GM19239 (cell line): ENCODE results near the gene CDC42BPB.
"Not testable (repeated sequence)": the region's sequence is repeated elsewhere in the genome, so short reads cannot be mapped to it uniquely, and the experiment has no call there.

Experiments used
- DNase-seq: peaks from one replicate; pipeline ENCODE4 v3.0.0; 2011; ENCODE audit warnings: low spot score; ENCODE audit not compliant: insufficient read length
- FAIRE-seq: peaks from 2 replicates; lab custom pipeline; 2011; peaks lifted over from hg19 to GRCh38; lab: Jason Lieb, UNC

The CDC42BPB gene

GRCh38 chr14:102906616-102907302, 150.6 kb downstream of the CDC42BPB start:
- DNase-seq, result no peak
- FAIRE-seq, result no peak

- DNase-seq (no peak), FAIRE-seq (no peak)
Observed at GRCh38 chr14:102905116-102906108, 151.9 kb downstream of the CDC42BPB start.

- FAIRE-seq, result no peak
- no peak for DNase-seq
Observed at GRCh38 chr14:102903889-102904512, 153.3 kb downstream of the CDC42BPB start.

- DNase-seq, result no peak
- no peak for FAIRE-seq
Observed at GRCh38 chr14:102903248-102903888, 154.0 kb downstream of the CDC42BPB start.

GRCh38 chr14:102902523-102903247, 154.7 kb downstream of the CDC42BPB start:
- FAIRE-seq (no peak), DNase-seq (no peak)

GRCh38 chr14:102902086-102902485, 155.3 kb downstream of the CDC42BPB start:
- FAIRE-seq, result no peak
- DNase-seq, result no peak

GRCh38 chr14:102901633-102902032, 155.7 kb downstream of the CDC42BPB start:
- DNase-seq, result peak; percentile 95
- FAIRE-seq, result no peak

- DNase-seq (no peak), FAIRE-seq (peak; percentile 94)
Observed at GRCh38 chr14:102900631-102901571, 156.4 kb downstream of the CDC42BPB start.

- DNase-seq (no peak), FAIRE-seq (no peak)
Observed at GRCh38 chr14:102899516-102899900, 157.8 kb downstream of the CDC42BPB start.

GRCh38 chr14:102898776-102899515, 158.4 kb downstream of the CDC42BPB start:
- FAIRE-seq (peak; percentile 89), DNase-seq (no peak)

GRCh38 chr14:102898298-102898697, 159.1 kb downstream of the CDC42BPB start:
- FAIRE-seq, result no peak
- no peak for DNase-seq

- DNase-seq, result no peak
- no peak for FAIRE-seq
Observed at GRCh38 chr14:102897299-102898027, 159.9 kb downstream of the CDC42BPB start.

GRCh38 chr14:102896735-102897134, 160.6 kb downstream of the CDC42BPB start:
- DNase-seq, FAIRE-seq: not testable (repeated sequence)

- DNase-seq (no peak), FAIRE-seq (no peak)
Observed at GRCh38 chr14:102893452-102893851, 163.9 kb downstream of the CDC42BPB start.

- FAIRE-seq (no peak), DNase-seq (no peak)
Observed at GRCh38 chr14:102892651-102893050, 164.7 kb downstream of the CDC42BPB start.

- FAIRE-seq (no peak), DNase-seq (no peak)
Observed at GRCh38 chr14:102891556-102891955, 165.8 kb downstream of the CDC42BPB start.

- FAIRE-seq (no peak), DNase-seq (no peak)
Observed at GRCh38 chr14:102891111-102891510, 166.2 kb downstream of the CDC42BPB start.
